ENCODE data around the gene ATP13A3. TPM values are rescaled to one million over a fixed set of nuclear protein-coding genes. Genes with fewer than 3 reads are reported as not detected.

The ATP13A3 gene
- total RNA-seq, 1 experiment from 2014 or later, result 78.3 TPM

DNA sequence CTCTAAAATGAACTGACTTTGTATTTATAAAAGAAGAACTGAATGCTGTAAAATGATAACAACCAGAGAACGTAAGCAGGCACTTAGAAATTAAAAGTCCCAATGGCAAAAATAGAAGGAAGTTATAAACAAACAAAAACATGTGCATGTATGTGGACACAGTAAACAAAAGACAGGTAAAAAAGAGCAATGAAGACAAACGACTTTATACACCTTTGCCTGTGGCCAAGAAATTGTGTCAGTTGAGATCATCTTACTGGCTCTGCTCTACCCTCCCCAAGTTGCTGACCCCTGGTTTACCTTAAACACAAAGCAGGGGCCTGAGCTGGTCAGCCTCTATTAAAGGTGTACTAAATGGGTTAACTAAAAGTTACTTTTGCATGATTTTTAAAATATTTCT is 46.0 kb downstream of the ATP13A3 start:
- ChIA-PET CTCF (interaction anchor here (0.6 kb wide), 1 partner anchor 107 kb away, joined by 7 read pairs; no protein-coding TSS in a partner anchor), POLR2A (no interaction called here)
- Mint-ChIP-seq H3K36me3 (peaks cover 62% of the 10 kb centered on the region), H3K9me3 (no peaks in the 10 kb centered on the region), H3K27ac (no peak overlapping the region), H3K4me1 (no peaks in the 10 kb centered on the region), H3K4me3 (no peak overlapping the region), H3K27me3 (ENCODE audit: low read depth) (no peaks in the 10 kb centered on the region)
- DNase-seq (ENCODE audit: low spot score) (no peak), ATAC-seq (no peak)
- TF ChIP-seq ZNF425 (CRISPR knock-in tag; conservative IDR thresholded peaks at IDR 0.05), result no peak
- TF ChIP-seq RELA (CRISPR knock-in tag; IDR thresholded peaks at IDR 0.05; ENCODE audit: borderline replicate concordance), result no peak
- no peak for TF ChIP-seq GTF2I (CRISPR knock-in tag; conservative IDR thresholded peaks at IDR 0.05)
- TF ChIP-seq ZBTB21 (CRISPR knock-in tag; IDR thresholded peaks at IDR 0.05; ENCODE audit: borderline replicate concordance), result no peak

GRCh38 chr3:194439881-194440550 is 46.8 kb downstream of the ATP13A3 start:
- Mint-ChIP-seq H3K4me3 (no peak overlapping the region), H3K27me3 (ENCODE audit: low read depth) (no peaks in the 10 kb centered on the region), H3K4me1 (no peaks in the 10 kb centered on the region), H3K27ac (no peak overlapping the region), H3K9me3 (no peaks in the 10 kb centered on the region), H3K36me3 (peaks cover 70% of the 10 kb centered on the region)
- ChIA-PET POLR2A (no interaction called here), CTCF (interaction anchor here (1.6 kb wide), 1 partner anchor 32 kb away, joined by 5 read pairs; no protein-coding TSS in a partner anchor)
- ATAC-seq (no peak), DNase-seq (ENCODE audit: low spot score) (no peak)
- TF ChIP-seq ZNF263 (CRISPR knock-in tag; IDR thresholded peaks at IDR 0.05; ENCODE audit: low read depth) (no peak), ZNF532 (CRISPR knock-in tag; IDR thresholded peaks at IDR 0.05; ENCODE audit: borderline replicate concordance) (no peak), ELF4 (CRISPR knock-in tag; IDR thresholded peaks at IDR 0.05; ENCODE audit: low read depth) (no peak), OVOL2 (CRISPR knock-in tag; IDR thresholded peaks at IDR 0.05; ENCODE audit: borderline replicate concordance) (no peak), ZNF138 (CRISPR knock-in tag; conservative IDR thresholded peaks at IDR 0.05) (no peak), CREB1 (CRISPR knock-in tag; IDR thresholded peaks at IDR 0.05) (no peak)

GRCh38 chr3:194434503-194434902 is 52.3 kb downstream of the ATP13A3 start:
- Mint-ChIP-seq H3K9me3 (no peaks in the 10 kb centered on the region), H3K27me3 (ENCODE audit: low read depth) (no peaks in the 10 kb centered on the region), H3K4me1 (no peaks in the 10 kb centered on the region), H3K36me3 (peaks cover 85% of the 10 kb centered on the region), H3K4me3 (no peak overlapping the region), H3K27ac (no peak overlapping the region)
- POLR2A ChIA-PET, result no interaction called here
- CTCF ChIA-PET, result no interaction called here
- TF ChIP-seq ZNF121 (CRISPR knock-in tag; IDR thresholded peaks at IDR 0.05) (peak; percentile 55; the same call in 1 of the 2 replicates), NFE2L1 (CRISPR knock-in tag; IDR thresholded peaks at IDR 0.05) (no peak)
- DNase-seq (ENCODE audit: low spot score), result no peak
- no peak for ATAC-seq

DNA sequence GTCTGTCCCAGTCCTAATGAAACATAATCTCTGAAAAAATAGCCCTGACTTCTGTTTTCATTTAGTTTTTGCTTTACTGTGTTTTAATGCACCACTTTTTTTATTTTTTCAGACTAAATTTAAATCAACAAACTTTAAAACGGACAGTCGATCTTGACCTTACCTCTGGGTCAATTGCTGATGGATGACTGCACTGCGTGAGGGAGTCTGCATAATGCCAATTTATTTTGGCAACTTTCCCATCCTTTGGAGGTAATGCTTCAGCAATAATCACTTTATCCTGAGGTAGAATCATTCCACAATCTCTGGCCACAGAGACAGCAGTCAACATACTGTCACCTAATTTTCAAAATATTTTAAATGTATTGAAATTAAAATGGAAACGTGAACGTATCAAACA is 55.2 kb downstream of the ATP13A3 start:
- no peaks in the 10 kb centered on the region for H3K4me1 Mint-ChIP-seq
- POLR2A ChIA-PET, result no interaction called here
- no peak overlapping the region for H3K4me3 Mint-ChIP-seq
- no peaks in the 10 kb centered on the region for H3K9me3 Mint-ChIP-seq
- H3K27me3 Mint-ChIP-seq (ENCODE audit: low read depth), result no peaks in the 10 kb centered on the region
- no peak overlapping the region for H3K27ac Mint-ChIP-seq
- ATAC-seq (no peak), DNase-seq (ENCODE audit: low spot score) (no peak)
- peaks cover 77% of the 10 kb centered on the region for H3K36me3 Mint-ChIP-seq
- CTCF ChIA-PET, result no interaction called here
- TF ChIP-seq EMX1 (CRISPR knock-in tag; IDR thresholded peaks at IDR 0.05) (no peak), CREB1 (CRISPR knock-in tag; IDR thresholded peaks at IDR 0.05) (no peak)
- TF ChIP-seq, protein P1, sequence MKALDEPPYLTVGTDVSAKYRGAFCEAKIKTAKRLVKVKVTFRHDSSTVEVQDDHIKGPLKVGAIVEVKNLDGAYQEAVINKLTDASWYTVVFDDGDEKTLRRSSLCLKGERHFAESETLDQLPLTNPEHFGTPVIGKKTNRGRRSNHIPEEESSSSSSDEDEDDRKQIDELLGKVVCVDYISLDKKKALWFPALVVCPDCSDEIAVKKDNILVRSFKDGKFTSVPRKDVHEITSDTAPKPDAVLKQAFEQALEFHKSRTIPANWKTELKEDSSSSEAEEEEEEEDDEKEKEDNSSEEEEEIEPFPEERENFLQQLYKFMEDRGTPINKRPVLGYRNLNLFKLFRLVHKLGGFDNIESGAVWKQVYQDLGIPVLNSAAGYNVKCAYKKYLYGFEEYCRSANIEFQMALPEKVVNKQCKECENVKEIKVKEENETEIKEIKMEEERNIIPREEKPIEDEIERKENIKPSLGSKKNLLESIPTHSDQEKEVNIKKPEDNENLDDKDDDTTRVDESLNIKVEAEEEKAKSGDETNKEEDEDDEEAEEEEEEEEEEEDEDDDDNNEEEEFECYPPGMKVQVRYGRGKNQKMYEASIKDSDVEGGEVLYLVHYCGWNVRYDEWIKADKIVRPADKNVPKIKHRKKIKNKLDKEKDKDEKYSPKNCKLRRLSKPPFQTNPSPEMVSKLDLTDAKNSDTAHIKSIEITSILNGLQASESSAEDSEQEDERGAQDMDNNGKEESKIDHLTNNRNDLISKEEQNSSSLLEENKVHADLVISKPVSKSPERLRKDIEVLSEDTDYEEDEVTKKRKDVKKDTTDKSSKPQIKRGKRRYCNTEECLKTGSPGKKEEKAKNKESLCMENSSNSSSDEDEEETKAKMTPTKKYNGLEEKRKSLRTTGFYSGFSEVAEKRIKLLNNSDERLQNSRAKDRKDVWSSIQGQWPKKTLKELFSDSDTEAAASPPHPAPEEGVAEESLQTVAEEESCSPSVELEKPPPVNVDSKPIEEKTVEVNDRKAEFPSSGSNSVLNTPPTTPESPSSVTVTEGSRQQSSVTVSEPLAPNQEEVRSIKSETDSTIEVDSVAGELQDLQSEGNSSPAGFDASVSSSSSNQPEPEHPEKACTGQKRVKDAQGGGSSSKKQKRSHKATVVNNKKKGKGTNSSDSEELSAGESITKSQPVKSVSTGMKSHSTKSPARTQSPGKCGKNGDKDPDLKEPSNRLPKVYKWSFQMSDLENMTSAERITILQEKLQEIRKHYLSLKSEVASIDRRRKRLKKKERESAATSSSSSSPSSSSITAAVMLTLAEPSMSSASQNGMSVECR (CRISPR knock-in tag; IDR thresholded peaks at IDR 0.05; ENCODE audit: borderline replicate concordance), result no peak

Measured in WTC11 (cell line).